Heart left ventricle (tissue), 13 donors: ENCODE data around the gene MRPL38.

Experiments used
- CTCF ChIP-seq, 12 donors: fragments of 200-600 bp; sonication (generic) in 4 of 12; IDR thresholded peaks; one replicate each; pipeline versions ENCODE4 v1.5.0 to v1.8.0; 2018 to 2022; ENCODE audit warnings: antibody characterized with exemption in 12 of 12, mild to moderate bottlenecking in 5 of 12
- POLR2A ChIP-seq, 2 donors: fragments of 450-650 bp; IDR thresholded peaks; one replicate each; pipeline ENCODE4 v1.6.1; 2017; ENCODE audit warnings: antibody characterized with exemption in 2 of 2, mild to moderate bottlenecking in 2 of 2, moderate library complexity in 2 of 2
- donor health status: ischemic (EF 13 %, LVEDD 7.1; RV severe dilation, severe dysfunction).
- donor health status: DM: no; HTN: yes; CAD: no.
- donor health status: DM: no; HTN: no; CAD: no.
- donor health status: ischemic (EF 25% LVEDD 6.9; RV normal size, moderate dysfunction).
- donor health status: ischemic (EF 25% LVEDD 5.7; RV mildly dilated, moderate dysfunction).
- donor health status: ischemic (EF 35%, LVEDD 5.7; RV mildly dilated, moderate dysfunction).
- donor health status: nonischemic (EF 11% LVEDD 7.7; RV severe dilation, severe dysfunction).
- donor health status: DM: yes; HTN: yes; CAD: no.
- donor health status: PGD.
- donor health status: ischemic (EF 29% LVEDD 5.4; RV normal size, mild dysfunction).
- donor health status: nonischemic (EF 23%, LVEDD 6.1; RV moderate dilation, normal function).

- TF ChIP-seq CTCF (IDR thresholded peaks at IDR 0.05) (no peak), POLR2A (IDR thresholded peaks at IDR 0.05) (no peak)
These were observed 24.4 kb downstream of the MRPL38 start for GRCh38 chr17:75880266-75880665.
